Measurements from ENCODE around the gene OMA1. TPM values are rescaled to one million over a fixed set of nuclear protein-coding genes. Genes with fewer than 3 reads are reported as not detected.
"Not testable (repeated sequence)": the region's sequence is repeated elsewhere in the genome, so short reads cannot be mapped to it uniquely, and the experiment has no call there.

OMA1 gene
- polyA plus RNA-seq, 2 of the 4 experiments (the other 2 are of a cell fraction), result 11.7 to 18.0 TPM

- ChIA-PET POLR2A (interaction anchor here (0.5 kb wide), 1 partner anchor 869 kb away, joined by 5 read pairs; no protein-coding TSS in a partner anchor), CTCF (interaction anchor here (1.0 kb wide), 1 partner anchor 86 kb away, joined by 3 read pairs; no protein-coding TSS in a partner anchor)
- FAIRE-seq, result no peak
- Histone ChIP-seq H3K4me1 (no peaks in the 10 kb centered on the region), H3K27ac (no peak overlapping the region), H3K4me3 (no peak overlapping the region), H3K9me3 (no peaks in the 10 kb centered on the region), H3K4me2 (no peak overlapping the region)
- no peak for TF ChIP-seq ELK1 (IDR thresholded peaks at IDR 0.05; ENCODE audit: low read depth, low read length)
- no peak for TF ChIP-seq MAZ (IDR thresholded peaks at IDR 0.05; ENCODE audit: borderline replicate concordance, low read depth, low read length)
- TF ChIP-seq CBX2 (IDR thresholded peaks at IDR 0.05; ENCODE audit: borderline replicate concordance, low read depth), result no peak
- TF ChIP-seq MAX (IDR thresholded peaks at IDR 0.05), result no peak
- no peak for TF ChIP-seq TFCP2L1 (CRISPR knock-in tag; IDR thresholded peaks at IDR 0.05)
- TF ChIP-seq BHLHE40 (IDR thresholded peaks at IDR 0.05; ENCODE audit: low read depth, low read length), result no peak
- no peak for TF ChIP-seq FOXS1 (CRISPR knock-in tag; IDR thresholded peaks at IDR 0.05)
- no peak for TF ChIP-seq POLR2A (IDR thresholded peaks at IDR 0.05; ENCODE audit: low read length)
- TF ChIP-seq FOSL2 (IDR thresholded peaks at IDR 0.05), result no peak
- no peak for TF ChIP-seq FOSL2 (CRISPR knock-in tag; IDR thresholded peaks at IDR 0.05)
- no peak for TF ChIP-seq ZSCAN20 (CRISPR knock-in tag; IDR thresholded peaks at IDR 0.05)
- TF ChIP-seq NFE2L2 (conservative IDR thresholded peaks at IDR 0.05; ENCODE audit: low read length), result no peak
- no peak for TF ChIP-seq HOXB13 (CRISPR knock-in tag; IDR thresholded peaks at IDR 0.05; ENCODE audit: low read depth)
- TF ChIP-seq HOXA7 (CRISPR knock-in tag; IDR thresholded peaks at IDR 0.05), result no peak
- no peak for TF ChIP-seq KDM5A (IDR thresholded peaks at IDR 0.05)
- TF ChIP-seq MAFK (IDR thresholded peaks at IDR 0.05; ENCODE audit: partially characterized antibody), result no peak
- no peak for TF ChIP-seq JUNB (IDR thresholded peaks at IDR 0.05)
- no peak for TF ChIP-seq ZC3H11A (IDR thresholded peaks at IDR 0.05)
- TF ChIP-seq JUN (IDR thresholded peaks at IDR 0.05), result no peak
- ATAC-seq, result no peak
- WGBS (ENCODE audit: missing lambda C conversion rate), result 36% methylated on average over 3 of the region's 3 CpGs
- DNase-seq (ENCODE audit: low read depth in 1 of 2, low spot score in 1 of 2), result no peak
These were observed 19.8 kb upstream of the OMA1 start for GRCh38 chr1:58566339-58566738.

GRCh38 chr1:58563715-58564114 lies 17.2 kb upstream of the OMA1 start:
- H3K4me3 ChIP-seq; POLR2A ChIA-PET; H3K4me2 ChIP-seq; H3K4me1 ChIP-seq; H3K9me3 ChIP-seq; H3K27ac ChIP-seq; DNase-seq (ENCODE audit: low read depth in 1 of 2, low spot score in 1 of 2); ATAC-seq; FAIRE-seq: not testable (repeated sequence)
- WGBS (ENCODE audit: missing lambda C conversion rate), result no CpG with 5 or more reads among the region's 1 CpG
- CTCF ChIA-PET, result interaction anchor here (1.1 kb wide), 1 partner anchor 89 kb away, joined by 3 read pairs; no protein-coding TSS in a partner anchor

- ATAC-seq, result no peak
- ChIA-PET CTCF (interaction anchor here (1.0 to 1.1 kb wide), 3 partner anchors 15 to 91 kb away, joined by 3 read pairs; partner anchors contain the start of gene OMA1), POLR2A (interaction anchor here (0.9 kb wide), 1 partner anchor 15 kb away, joined by 3 read pairs; no protein-coding TSS in a partner anchor)
- Histone ChIP-seq H3K4me3 (no peak overlapping the region), H3K4me2 (no peak overlapping the region), H3K4me1 (no peaks in the 10 kb centered on the region), H3K27ac (no peak overlapping the region), H3K9me3 (peaks cover 9% of the 10 kb centered on the region; the same call in 2 of the 3 replicates)
- no peak for FAIRE-seq
- TF ChIP-seq TP53 (CRISPR knock-in tag; IDR thresholded peaks at IDR 0.05) (no peak), ATOH8 (CRISPR knock-in tag; IDR thresholded peaks at IDR 0.05; ENCODE audit: low read depth) (no peak), FOSL2 (IDR thresholded peaks at IDR 0.05) (no peak), FOSL2 (CRISPR knock-in tag; IDR thresholded peaks at IDR 0.05) (no peak), HOXA7 (CRISPR knock-in tag; IDR thresholded peaks at IDR 0.05) (no peak), EP300 (IDR thresholded peaks at IDR 0.05) (no peak), POLR2AphosphoS2 (conservative IDR thresholded peaks at IDR 0.05; ENCODE audit: low read length) (no peak), CHD2 (IDR thresholded peaks at IDR 0.05; ENCODE audit: low read length, partially characterized antibody) (no peak), CBX8 (IDR thresholded peaks at IDR 0.05) (no peak), HES2 (IDR thresholded peaks at IDR 0.05) (no peak), RCOR1 (IDR thresholded peaks at IDR 0.05; ENCODE audit: low read depth, low read length) (no peak), MAZ (IDR thresholded peaks at IDR 0.05; ENCODE audit: borderline replicate concordance, low read depth, low read length) (no peak), CBX2 (IDR thresholded peaks at IDR 0.05; ENCODE audit: borderline replicate concordance, low read depth) (no peak), TFCP2L1 (CRISPR knock-in tag; IDR thresholded peaks at IDR 0.05) (no peak), PHF8 (IDR thresholded peaks at IDR 0.05; ENCODE audit: borderline replicate concordance, low read depth) (no peak), HOXB5 (CRISPR knock-in tag; IDR thresholded peaks at IDR 0.05) (no peak), SREBF2 (IDR thresholded peaks at IDR 0.05) (no peak), CHD4 (IDR thresholded peaks at IDR 0.05; ENCODE audit: borderline replicate concordance) (no peak), RARB (CRISPR knock-in tag; IDR thresholded peaks at IDR 0.05) (no peak), USF2 (IDR thresholded peaks at IDR 0.05) (no peak), BHLHE40 (IDR thresholded peaks at IDR 0.05; ENCODE audit: low read depth, low read length) (no peak)
- no peak for DNase-seq (ENCODE audit: low read depth in 1 of 2, low spot score in 1 of 2)
- WGBS (ENCODE audit: missing lambda C conversion rate), result 19% methylated on average over 6 of the region's 6 CpGs
These were observed 15.1 kb upstream of the OMA1 start for GRCh38 chr1:58561633-58562032.

All from A549 (cell line).